CD4-positive, CD25-positive, alpha-beta regulatory T cell (primary cell): Measurements from ENCODE around the gene SPON1. TPM values are rescaled to one million over a fixed set of nuclear protein-coding genes. Genes with fewer than 3 reads are reported as not detected.
A peak's percentile ranks its signal among the peaks of the same experiment; 100 is the strongest.
"Not testable (repeated sequence)": the region's sequence is repeated elsewhere in the genome, so short reads cannot be mapped to it uniquely, and the experiment has no call there.

Experiments
- ATAC-seq, 2 donors: fragments of 150-1000 bp; cut with Tn5 transposase; one replicate each; pipeline ENCODE4 v1.10.0; 2021; ENCODE audit warnings: low read depth in 2 of 2, moderate number of reproducible peaks in 2 of 2, moderate library complexity in 1 of 2
- DNase-seq, 3 donors: peaks; one replicate each; pipeline versions ENCODE4 v3.0.0 to v3.0.0-alpha.2; 2012 to 2022; ENCODE audit warnings: mixed read lengths in 1 of 3
- H3K27ac ChIP-seq: one replicate; pipeline ENCODE4 v1.7.0; 2013; ENCODE audit warnings: mild to moderate bottlenecking, low read length; ENCODE audit not compliant: insufficient read depth, poor library complexity, severe bottlenecking
- H3K27me3 ChIP-seq: one replicate; pipeline ENCODE4 v1.7.0; 2013; ENCODE audit warnings: low read length; ENCODE audit not compliant: control insufficient read depth, insufficient read depth
- H3K36me3 ChIP-seq: one replicate; pipeline ENCODE4 v1.7.0; 2013; ENCODE audit warnings: mild to moderate bottlenecking, low read length, moderate library complexity; ENCODE audit not compliant: control insufficient read depth, insufficient read depth
- H3K4me1 ChIP-seq: 2 replicates; pipeline ENCODE4 v1.7.0; 2013; ENCODE audit warnings: mild to moderate bottlenecking, low read length; ENCODE audit not compliant: insufficient read depth, control insufficient read depth, poor library complexity, severe bottlenecking
- H3K4me3 ChIP-seq: one replicate; pipeline ENCODE4 v1.7.0; 2013; ENCODE audit warnings: low read depth, mild to moderate bottlenecking, low read length, moderate library complexity
- H3K9me3 ChIP-seq, 2 experiments: 1 replicate in 1 of 2; 2 replicates in 1 of 2; pipeline ENCODE4 v1.7.0; 2013; ENCODE audit warnings: low read length in 2 of 2, mild to moderate bottlenecking in 1 of 2, moderate library complexity in 1 of 2; ENCODE audit not compliant: control insufficient read depth in 2 of 2
- H3K27ac Mint-ChIP-seq, 3 donors: one replicate each; pipeline ENCODE4 v1.8.0; 2020 to 2022; ENCODE audit warnings: mild to moderate bottlenecking in 3 of 3, mixed read lengths in 3 of 3, moderate library complexity in 2 of 3
- H3K27me3 Mint-ChIP-seq: one replicate; pipeline ENCODE4 v1.8.0; 2022; ENCODE audit warnings: mild to moderate bottlenecking, mixed read lengths
- H3K36me3 Mint-ChIP-seq: one replicate; pipeline ENCODE4 v1.8.0; 2020; ENCODE audit warnings: mixed read lengths
- H3K4me1 Mint-ChIP-seq, 4 donors: one replicate each; pipeline ENCODE4 v1.8.0; 2020 to 2022; ENCODE audit warnings: mixed read lengths in 4 of 4, mild to moderate bottlenecking in 1 of 4
- H3K4me3 Mint-ChIP-seq, 4 donors: one replicate each; pipeline ENCODE4 v1.8.0; 2020 to 2022; ENCODE audit warnings: mild to moderate bottlenecking in 4 of 4, mixed read lengths in 4 of 4, moderate library complexity in 3 of 4
- H3K9me3 Mint-ChIP-seq, 7 donors: one replicate each; pipeline ENCODE4 v1.8.0; 2020 to 2022; ENCODE audit warnings: mixed read lengths in 7 of 7, mild to moderate bottlenecking in 3 of 7, moderate library complexity in 2 of 7
- polyA plus RNA-seq, 4 donors: library from polyadenylated mRNA; unstranded; fragments of 300-500 nt; fragmentation: Illumina TruSeq; gene quantifications; one replicate each; pipeline ENCODE4 v1.2.3, GENCODE V29; 2021
- total RNA-seq: library from RNA; stranded (reverse); gene quantifications from one replicate; pipeline ENCODE4 v1.2.3, GENCODE V29; 2022

The SPON1 gene
- total and polyA plus RNA-seq, 5 donors from 2014 or later, result 0.45 to 1.2 (median 0.86) TPM

DNA sequence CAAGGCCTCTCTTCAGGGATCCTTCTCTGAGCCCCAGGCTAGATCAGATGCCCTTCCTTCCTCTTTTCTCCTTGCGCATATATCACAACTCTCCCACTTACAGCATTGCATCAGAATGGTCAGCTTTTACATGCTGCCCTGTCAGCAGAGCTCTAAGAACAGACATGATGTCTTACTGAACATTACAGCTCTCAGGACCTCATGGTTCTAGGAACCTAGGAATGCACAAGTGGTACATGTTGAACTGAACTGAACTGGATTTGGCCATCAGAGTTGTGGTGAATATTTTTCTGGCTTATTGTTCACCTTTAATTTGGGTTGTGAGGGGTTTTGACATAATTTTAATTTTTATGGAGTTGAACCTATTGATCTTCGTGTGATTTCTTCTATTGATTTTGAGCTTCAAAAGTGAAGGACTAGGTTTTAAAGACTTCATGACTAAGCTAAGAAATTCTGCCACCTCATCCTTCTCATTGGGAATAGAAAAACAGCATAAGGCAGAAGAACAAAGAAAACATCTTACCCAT is 37.7 kb upstream of the SPON1 start:
- no peaks in the 10 kb centered on the region for H3K36me3 ChIP-seq
- no peaks in the 10 kb centered on the region for H3K9me3 ChIP-seq
- peaks cover 21 to 54% (median 40%) of the 10 kb centered on the region in 4 donors for H3K4me1 Mint-ChIP-seq
- peaks cover 0 to 5% (median 3%) of the 10 kb centered on the region in 7 donors for H3K9me3 Mint-ChIP-seq
- no peaks in the 10 kb centered on the region for H3K27me3 ChIP-seq
- H3K27me3 Mint-ChIP-seq, result peaks cover 6% of the 10 kb centered on the region
- peak overlapping the region; percentile 65 for H3K27ac ChIP-seq
- peaks cover 34% of the 10 kb centered on the region for H3K4me1 ChIP-seq
- H3K27ac Mint-ChIP-seq, result peak overlapping the region; percentile 96 to 100 (median 98)
- H3K4me3 Mint-ChIP-seq, result peak overlapping the region; percentile 73 to 87 (median 80)
- H3K4me3 ChIP-seq, result peak overlapping the region; percentile 74
- ATAC-seq, result no peak
- peak in 1 of 3 donors; percentile 11 for DNase-seq
- H3K36me3 Mint-ChIP-seq, result peaks cover 4% of the 10 kb centered on the region

DNA sequence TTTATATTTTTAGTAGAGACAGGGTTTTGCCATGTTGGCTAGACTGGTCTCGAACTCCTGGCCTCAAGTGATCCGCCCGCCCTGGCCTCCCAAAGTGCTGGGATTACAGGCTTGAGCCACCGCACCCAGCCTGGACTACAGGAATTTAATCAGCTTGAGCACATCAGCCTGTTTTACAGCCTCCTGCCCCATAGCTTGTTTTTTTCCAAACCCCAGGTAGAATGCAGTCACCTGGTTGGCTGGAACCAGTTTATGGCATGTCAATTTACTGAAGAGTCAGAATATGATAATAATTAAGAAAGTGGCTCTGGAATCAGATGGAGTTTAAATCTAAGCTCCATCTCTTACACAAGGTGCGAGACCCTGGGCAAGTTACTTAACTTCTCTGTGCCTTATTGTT is 36.2 kb upstream of the SPON1 start:
- H3K9me3 ChIP-seq, H3K9me3 Mint-ChIP-seq, H3K27ac Mint-ChIP-seq, DNase-seq, H3K4me3 ChIP-seq, ATAC-seq, H3K4me3 Mint-ChIP-seq, H3K27ac ChIP-seq, H3K36me3 ChIP-seq, H3K27me3 ChIP-seq, H3K36me3 Mint-ChIP-seq, H3K27me3 Mint-ChIP-seq: not testable (repeated sequence)
- peaks cover 21 to 49% (median 37%) of the 10 kb centered on the region in 4 donors for H3K4me1 Mint-ChIP-seq
- peaks cover 34% of the 10 kb centered on the region for H3K4me1 ChIP-seq

DNA sequence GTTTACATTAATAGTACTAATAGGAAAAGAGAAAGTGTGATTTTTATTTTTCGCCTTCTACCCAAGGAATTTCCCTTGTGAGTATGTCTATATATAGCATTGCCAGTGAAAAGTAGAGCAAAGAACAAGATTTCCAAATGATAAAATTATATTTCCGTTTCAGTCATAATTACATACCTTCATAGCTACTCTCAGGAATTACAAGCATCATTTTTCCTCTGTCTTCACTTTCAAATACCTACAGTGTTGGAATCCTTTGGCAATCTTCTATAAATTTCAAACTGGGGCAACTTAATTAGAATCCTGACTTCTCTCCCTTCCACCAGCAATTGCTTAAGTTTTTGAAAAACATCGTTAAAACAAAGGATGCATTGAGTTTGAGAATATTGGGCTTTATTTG is 35.5 kb upstream of the SPON1 start:
- Mint-ChIP-seq H3K36me3 (peaks cover 4% of the 10 kb centered on the region), H3K4me3 (peak overlapping the region in 1 of 4 donors; percentile 62), H3K9me3 (peaks cover 0 to 6% (median 3%) of the 10 kb centered on the region in 7 donors), H3K4me1 (peaks cover 21 to 44% (median 36%) of the 10 kb centered on the region in 4 donors), H3K27me3 (peaks cover 6% of the 10 kb centered on the region), H3K27ac (no peak overlapping the region)
- H3K27me3 ChIP-seq, result no peaks in the 10 kb centered on the region
- H3K9me3 ChIP-seq, result no peaks in the 10 kb centered on the region
- H3K36me3 ChIP-seq, result no peaks in the 10 kb centered on the region
- no peak for DNase-seq
- H3K4me1 ChIP-seq, result peaks cover 32% of the 10 kb centered on the region
- no peak for ATAC-seq
- H3K4me3 ChIP-seq, result no peak overlapping the region
- H3K27ac ChIP-seq, result no peak overlapping the region

DNA sequence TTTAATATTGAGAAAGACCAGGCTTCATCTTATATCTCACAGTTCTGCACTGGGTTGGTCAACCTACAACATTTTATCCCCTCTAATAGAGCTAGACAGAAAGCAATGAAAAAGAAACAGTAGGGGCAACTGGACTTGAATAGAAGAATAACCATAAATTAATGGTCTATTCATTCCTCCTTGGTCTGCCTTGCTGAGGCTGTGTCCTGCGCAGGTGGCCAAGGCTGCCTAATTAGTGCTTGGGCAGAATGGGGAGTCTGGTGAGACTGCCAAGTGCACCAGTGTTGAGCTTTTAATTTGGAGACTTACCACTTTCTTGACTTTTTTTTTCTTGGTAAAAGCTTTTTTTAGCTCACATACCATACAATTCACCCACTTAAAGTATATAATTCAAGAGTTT is 35.0 kb upstream of the SPON1 start:
- H3K27me3 ChIP-seq, result no peaks in the 10 kb centered on the region
- Mint-ChIP-seq H3K27ac (no peak overlapping the region), H3K27me3 (peaks cover 6% of the 10 kb centered on the region), H3K36me3 (peaks cover 4% of the 10 kb centered on the region), H3K4me1 (peaks cover 21 to 41% (median 36%) of the 10 kb centered on the region in 4 donors), H3K9me3 (peaks cover 0 to 6% (median 3%) of the 10 kb centered on the region in 7 donors), H3K4me3 (no peak overlapping the region)
- peaks cover 27% of the 10 kb centered on the region for H3K4me1 ChIP-seq
- DNase-seq (no peak), ATAC-seq (no peak)
- H3K27ac ChIP-seq, result no peak overlapping the region
- no peak overlapping the region for H3K4me3 ChIP-seq
- no peaks in the 10 kb centered on the region for H3K9me3 ChIP-seq
- no peaks in the 10 kb centered on the region for H3K36me3 ChIP-seq

DNA sequence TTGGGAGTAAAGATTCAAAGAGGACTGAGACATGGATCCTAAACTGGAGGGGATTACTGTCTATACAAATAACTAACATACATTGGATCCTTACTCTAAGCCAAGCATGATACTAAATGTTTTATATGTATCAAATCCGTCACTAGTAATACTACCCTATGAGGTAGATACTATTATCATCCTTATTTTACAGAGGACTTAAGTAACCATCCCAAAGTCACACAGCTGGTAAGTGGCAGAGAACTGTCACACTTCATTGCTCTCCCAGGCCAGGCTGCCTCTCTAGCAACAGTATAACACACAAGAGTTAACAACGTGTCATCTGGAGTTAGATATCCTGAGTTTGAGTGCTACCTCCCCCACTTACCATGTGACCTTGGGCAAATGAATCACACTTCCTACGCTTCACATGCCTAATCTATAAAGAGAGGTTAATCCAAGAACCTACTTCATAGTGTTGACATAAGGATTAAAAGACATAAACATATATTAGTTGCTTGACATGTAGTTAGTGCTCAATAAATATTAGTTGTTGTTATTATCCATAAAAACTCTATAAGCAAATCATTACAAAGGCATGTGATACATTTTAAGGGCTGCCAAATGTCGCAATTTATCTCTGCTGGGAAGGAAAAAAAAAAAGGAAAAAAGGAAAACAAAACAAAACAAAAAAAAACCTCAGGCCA is 33.8 kb upstream of the SPON1 start:
- H3K4me3 Mint-ChIP-seq, result no peak overlapping the region
- Histone ChIP-seq H3K4me1 (peaks cover 15% of the 10 kb centered on the region), H3K27ac (no peak overlapping the region), H3K4me3 (no peak overlapping the region), H3K9me3 (no peaks in the 10 kb centered on the region), H3K27me3 (no peaks in the 10 kb centered on the region), H3K36me3 (no peaks in the 10 kb centered on the region)
- peak in 1 of 2 donors; percentile 30 for ATAC-seq
- peak overlapping the region in 2 of 3 donors; percentile 57 to 84 for H3K27ac Mint-ChIP-seq
- H3K4me1 Mint-ChIP-seq, result peaks cover 21 to 31% (median 26%) of the 10 kb centered on the region in 4 donors
- no peak for DNase-seq
- peaks cover 6% of the 10 kb centered on the region for H3K27me3 Mint-ChIP-seq
- peaks cover 4% of the 10 kb centered on the region for H3K36me3 Mint-ChIP-seq
- H3K9me3 Mint-ChIP-seq, result peaks cover 0 to 6% (median 3%) of the 10 kb centered on the region in 7 donors

DNA sequence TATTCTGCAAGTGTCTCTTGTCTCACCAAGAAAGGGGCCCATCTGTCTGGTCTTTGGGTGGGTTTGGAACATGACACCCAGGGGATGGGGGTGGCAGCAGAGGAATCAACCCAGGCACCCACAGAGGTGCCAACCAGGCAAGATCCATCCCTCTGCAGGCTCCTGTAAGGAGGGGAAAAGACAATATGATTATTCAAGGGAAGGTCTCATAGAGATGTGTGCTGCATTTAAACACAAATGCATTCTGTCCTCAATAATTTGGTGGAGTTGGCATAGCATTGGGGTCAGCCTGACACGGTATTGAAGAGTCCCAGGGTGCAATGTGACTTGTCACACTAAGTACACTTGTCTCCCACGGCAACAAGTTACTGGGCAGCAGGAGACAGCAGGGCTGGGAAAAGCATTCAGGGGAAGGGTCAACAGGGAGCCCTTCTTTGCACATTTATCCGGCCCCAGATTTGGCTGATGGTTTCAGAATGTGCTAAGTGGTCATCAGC is 33.1 kb upstream of the SPON1 start:
- Histone ChIP-seq H3K27ac (no peak overlapping the region), H3K9me3 (no peaks in the 10 kb centered on the region), H3K27me3 (no peaks in the 10 kb centered on the region), H3K36me3 (no peaks in the 10 kb centered on the region), H3K4me3 (no peak overlapping the region), H3K4me1 (peaks cover 8% of the 10 kb centered on the region)
- no peak overlapping the region for H3K4me3 Mint-ChIP-seq
- peaks cover 0 to 9% (median 3%) of the 10 kb centered on the region in 7 donors for H3K9me3 Mint-ChIP-seq
- no peak for DNase-seq
- H3K27ac Mint-ChIP-seq, result peak overlapping the region in 2 of 3 donors; percentile 75 to 84
- H3K27me3 Mint-ChIP-seq, result peaks cover 9% of the 10 kb centered on the region
- peaks cover 4% of the 10 kb centered on the region for H3K36me3 Mint-ChIP-seq
- peaks cover 14 to 24% (median 20%) of the 10 kb centered on the region in 4 donors for H3K4me1 Mint-ChIP-seq
- no peak for ATAC-seq

DNA sequence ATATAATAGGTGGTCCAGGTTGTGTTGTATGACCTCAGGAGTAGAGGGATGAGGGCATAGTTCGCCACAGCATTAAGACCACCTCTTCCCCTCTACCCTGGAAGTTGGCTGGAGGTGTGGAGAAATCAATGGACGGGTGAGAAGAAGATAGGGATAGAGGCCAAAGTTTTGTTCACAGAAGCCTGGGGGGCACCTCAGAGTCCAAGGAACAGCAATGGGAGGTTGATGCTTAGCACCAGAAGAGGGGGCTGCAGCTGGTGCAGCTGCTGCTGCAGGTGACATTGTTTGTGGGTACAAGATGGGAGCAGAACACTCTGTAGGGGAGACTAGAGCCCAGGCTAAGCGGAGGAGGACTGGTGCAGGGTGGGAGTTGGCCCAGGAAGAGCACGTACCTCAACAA is 31.2 kb upstream of the SPON1 start:
- H3K27ac Mint-ChIP-seq, result peak overlapping the region in 2 of 3 donors; percentile 12 to 27

More for the DNA sequence above, 31.2 kb upstream of the SPON1 start:
- no peak for DNase-seq
- Mint-ChIP-seq H3K4me1 (peaks cover 0 to 10% (median 9%) of the 10 kb centered on the region in 4 donors), H3K36me3 (peaks cover 4% of the 10 kb centered on the region), H3K27me3 (peaks cover 10% of the 10 kb centered on the region), H3K9me3 (peaks cover 0 to 12% (median 3%) of the 10 kb centered on the region in 7 donors), H3K4me3 (no peak overlapping the region)
- Histone ChIP-seq H3K9me3 (no peaks in the 10 kb centered on the region), H3K4me3 (no peak overlapping the region), H3K36me3 (no peaks in the 10 kb centered on the region), H3K4me1 (no peaks in the 10 kb centered on the region), H3K27me3 (no peaks in the 10 kb centered on the region), H3K27ac (no peak overlapping the region)
- no peak for ATAC-seq
